ENCODE data around the gene GSK3B. TPM values are rescaled to one million over a fixed set of nuclear protein-coding genes. Genes with fewer than 3 reads are reported as not detected.
"Not testable (repeated sequence)": the region's sequence is repeated elsewhere in the genome, so short reads cannot be mapped to it uniquely, and the experiment has no call there.

The GSK3B gene
- total and polyA plus RNA-seq, 2 donors (not counting 3 experiments of a cell fraction or from before 2014, with no cell fraction given) = 22.1 to 50.1 TPM

DNA sequence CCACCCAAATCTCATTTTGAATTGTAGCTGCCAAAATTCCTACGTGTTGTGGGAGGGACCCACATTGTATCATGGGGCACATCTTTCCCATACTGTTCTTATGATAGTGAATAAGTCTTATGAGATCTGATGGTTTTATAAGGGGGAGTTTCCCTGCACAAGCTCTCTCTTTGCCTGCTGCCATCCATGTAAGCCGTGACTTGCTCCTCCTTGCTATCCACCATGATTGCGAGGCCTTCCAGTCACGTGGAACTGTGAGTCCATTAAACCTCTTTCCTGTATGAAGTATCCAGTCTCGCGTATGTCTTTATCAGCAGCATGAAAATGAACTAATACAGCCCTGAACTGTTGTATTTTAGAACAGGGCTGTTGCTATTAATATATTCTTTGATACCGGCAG lies 40.6 kb downstream of the GSK3B start:
- H2AFZ ChIP-seq (ENCODE audit: low read depth, low read length); H3K9me3 ChIP-seq (replicated peaks; ENCODE audit: control insufficient read depth, insufficient read depth, low read length); dilution Hi-C loops (cut with MboI; ENCODE audit: extremely low pct_ligation_motif_present, low sequenced_read_pairs); H3K4me3 ChIP-seq (replicated peaks in 1 of 3; ENCODE audit: insufficient read depth in 1 of 3, low read depth in 1 of 3, low read length in 3 of 3); FAIRE-seq; H3K4me2 ChIP-seq (ENCODE audit: insufficient read depth, low read length); H3K9me1 ChIP-seq (replicated peaks; ENCODE audit: control insufficient read depth, extremely low read depth, insufficient read depth, low read length); DNase-seq (ENCODE audit: low read depth, low spot score); CTCF ChIA-PET; intact Hi-C loops (cut with micrococcal nuclease); H3K27ac ChIP-seq (ENCODE audit: insufficient read depth, low read depth, low read length); H3K4me1 ChIP-seq (ENCODE audit: control insufficient read depth, extremely low read depth, insufficient read depth, low read length); H3K9ac ChIP-seq (replicated peaks; ENCODE audit: extremely low read depth, insufficient read depth, low read length); POLR2A ChIA-PET; H3K27me3 ChIP-seq (ENCODE audit: control insufficient read depth in 2 of 2, insufficient read depth in 2 of 2, low read length in 2 of 2); BruUV-seq (replicated peaks); H3K36me3 ChIP-seq (ENCODE audit: control insufficient read depth in 2 of 2, extremely low read depth in 1 of 2, insufficient read depth in 2 of 2, low read length in 2 of 2): not testable (repeated sequence)
- peaks cover 31% of the 10 kb centered on the region for H4K20me1 ChIP-seq (replicated peaks; ENCODE audit: control insufficient read depth, extremely low read depth, insufficient read depth, low read length)
- H3K79me2 ChIP-seq (ENCODE audit: control insufficient read depth, insufficient read depth, low read length) = peaks cover 93% of the 10 kb centered on the region

DNA sequence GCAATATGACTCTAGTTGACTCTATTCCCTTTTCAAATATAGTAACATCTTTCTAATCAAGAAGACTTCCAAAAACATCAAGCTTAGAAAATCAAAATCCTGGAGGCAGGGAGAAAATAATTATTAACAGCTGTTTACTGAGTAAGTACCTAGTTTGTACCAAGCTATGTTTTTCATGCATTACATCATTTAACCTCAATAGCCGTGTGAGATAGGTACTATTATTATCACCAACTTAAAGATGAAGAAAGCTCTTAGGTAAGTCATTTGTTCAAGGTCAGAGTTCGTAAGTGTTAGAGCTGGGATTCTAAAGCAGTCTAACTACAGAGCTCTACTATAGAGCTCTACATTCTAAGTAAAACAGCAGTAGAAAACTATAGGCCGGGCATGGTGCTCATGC lies 41.6 kb downstream of the GSK3B start:
- no peak overlapping the region for H3K27ac ChIP-seq (ENCODE audit: insufficient read depth, low read depth, low read length)
- no peak overlapping the region for H3K4me2 ChIP-seq (ENCODE audit: insufficient read depth, low read length)
- TF ChIP-seq GATA2 (IDR thresholded peaks at IDR 0.05; ENCODE audit: insufficient read depth, insufficient read length, low read depth, low read length) = no peak
- no peak for TF ChIP-seq EZH2 (IDR thresholded peaks at IDR 0.05; ENCODE audit: borderline replicate concordance, low read depth, low read length, severe bottlenecking)
- TF ChIP-seq, protein P1, sequence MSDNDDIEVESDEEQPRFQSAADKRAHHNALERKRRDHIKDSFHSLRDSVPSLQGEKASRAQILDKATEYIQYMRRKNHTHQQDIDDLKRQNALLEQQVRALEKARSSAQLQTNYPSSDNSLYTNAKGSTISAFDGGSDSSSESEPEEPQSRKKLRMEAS (IDR thresholded peaks at IDR 0.05; ENCODE audit: insufficient read depth, insufficient read length) = no peak
- TF ChIP-seq FOS (IDR thresholded peaks at IDR 0.05; ENCODE audit: borderline replicate concordance, insufficient read depth, low read length) = no peak
- TF ChIP-seq, protein P2, sequence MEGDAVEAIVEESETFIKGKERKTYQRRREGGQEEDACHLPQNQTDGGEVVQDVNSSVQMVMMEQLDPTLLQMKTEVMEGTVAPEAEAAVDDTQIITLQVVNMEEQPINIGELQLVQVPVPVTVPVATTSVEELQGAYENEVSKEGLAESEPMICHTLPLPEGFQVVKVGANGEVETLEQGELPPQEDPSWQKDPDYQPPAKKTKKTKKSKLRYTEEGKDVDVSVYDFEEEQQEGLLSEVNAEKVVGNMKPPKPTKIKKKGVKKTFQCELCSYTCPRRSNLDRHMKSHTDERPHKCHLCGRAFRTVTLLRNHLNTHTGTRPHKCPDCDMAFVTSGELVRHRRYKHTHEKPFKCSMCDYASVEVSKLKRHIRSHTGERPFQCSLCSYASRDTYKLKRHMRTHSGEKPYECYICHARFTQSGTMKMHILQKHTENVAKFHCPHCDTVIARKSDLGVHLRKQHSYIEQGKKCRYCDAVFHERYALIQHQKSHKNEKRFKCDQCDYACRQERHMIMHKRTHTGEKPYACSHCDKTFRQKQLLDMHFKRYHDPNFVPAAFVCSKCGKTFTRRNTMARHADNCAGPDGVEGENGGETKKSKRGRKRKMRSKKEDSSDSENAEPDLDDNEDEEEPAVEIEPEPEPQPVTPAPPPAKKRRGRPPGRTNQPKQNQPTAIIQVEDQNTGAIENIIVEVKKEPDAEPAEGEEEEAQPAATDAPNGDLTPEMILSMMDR (IDR thresholded peaks at IDR 0.05; ENCODE audit: extremely low read depth in 1 of 2, insufficient read depth in 1 of 2, low read depth in 1 of 2, low read length in 2 of 2) = no peak
- no peak for TF ChIP-seq POLR2A (IDR thresholded peaks at IDR 0.05; ENCODE audit: low read depth, low read length)
- no peak for TF ChIP-seq POLR2AphosphoS5 (IDR thresholded peaks at IDR 0.05; ENCODE audit: insufficient read depth, low read depth, low read length)
- TF ChIP-seq MYC (IDR thresholded peaks at IDR 0.05; ENCODE audit: low read depth, low read length) = no peak
- TF ChIP-seq JUN (IDR thresholded peaks at IDR 0.05; ENCODE audit: borderline replicate concordance, insufficient read depth, insufficient read length, low read depth) = no peak
- H3K4me3 ChIP-seq (replicated peaks in 1 of 3; ENCODE audit: insufficient read depth in 1 of 3, low read depth in 1 of 3, low read length in 3 of 3) = no peak overlapping the region
- dilution Hi-C loops (cut with MboI; ENCODE audit: extremely low pct_ligation_motif_present, low sequenced_read_pairs) (no loop called here), intact Hi-C loops (cut with micrococcal nuclease) (no loop called here)
- ChIA-PET POLR2A (no interaction called here), CTCF (interaction anchor here (1.1 kb wide), 1 partner anchor 18 kb away, joined by 3 read pairs; no protein-coding TSS in a partner anchor)
- no peaks in the 10 kb centered on the region for H3K27me3 ChIP-seq (ENCODE audit: control insufficient read depth in 2 of 2, insufficient read depth in 2 of 2, low read length in 2 of 2)
- no peak overlapping the region for H3K9ac ChIP-seq (replicated peaks; ENCODE audit: extremely low read depth, insufficient read depth, low read length)
- H4K20me1 ChIP-seq (replicated peaks; ENCODE audit: control insufficient read depth, extremely low read depth, insufficient read depth, low read length) = peaks cover 33% of the 10 kb centered on the region
- no TSS peak for BruUV-seq (replicated peaks)
- H3K79me2 ChIP-seq (ENCODE audit: control insufficient read depth, insufficient read depth, low read length) = peaks cover 94% of the 10 kb centered on the region
- H2AFZ ChIP-seq (ENCODE audit: low read depth, low read length) = no peak overlapping the region
- H3K9me1 ChIP-seq (replicated peaks; ENCODE audit: control insufficient read depth, extremely low read depth, insufficient read depth, low read length) = no peaks in the 10 kb centered on the region
- FAIRE-seq = no peak
- no peaks in the 10 kb centered on the region for H3K9me3 ChIP-seq (replicated peaks; ENCODE audit: control insufficient read depth, insufficient read depth, low read length)
- no peak for DNase-seq (ENCODE audit: low read depth, low spot score)
- H3K4me1 ChIP-seq (ENCODE audit: control insufficient read depth, extremely low read depth, insufficient read depth, low read length) = no peaks in the 10 kb centered on the region
- no peaks in the 10 kb centered on the region for H3K36me3 ChIP-seq (ENCODE audit: control insufficient read depth in 2 of 2, extremely low read depth in 1 of 2, insufficient read depth in 2 of 2, low read length in 2 of 2)
